Epithelial cell of esophagus (primary cell): ENCODE results near the gene CNBD2.

Experiments used
- DNase-seq: peaks from one replicate; pipeline ENCODE4 v3.0.0; 2010; ENCODE audit warnings: low read depth
- H3K4me3 ChIP-seq: 2 replicates; pipeline ENCODE4 v1.5.1; 2011; ENCODE audit warnings: mild to moderate bottlenecking, low read length, control low read depth
- TF ChIP-seq, protein P1 (sequence below): IDR thresholded peaks from 2 replicates; pipeline ENCODE4 v1.5.1; 2011; ENCODE audit warnings: low read depth, mild to moderate bottlenecking, low read length, control low read depth, inconsistent platforms; ENCODE audit not compliant: insufficient read depth; ENCODE audit errors: missing control alignments

Gene CNBD2

DNA sequence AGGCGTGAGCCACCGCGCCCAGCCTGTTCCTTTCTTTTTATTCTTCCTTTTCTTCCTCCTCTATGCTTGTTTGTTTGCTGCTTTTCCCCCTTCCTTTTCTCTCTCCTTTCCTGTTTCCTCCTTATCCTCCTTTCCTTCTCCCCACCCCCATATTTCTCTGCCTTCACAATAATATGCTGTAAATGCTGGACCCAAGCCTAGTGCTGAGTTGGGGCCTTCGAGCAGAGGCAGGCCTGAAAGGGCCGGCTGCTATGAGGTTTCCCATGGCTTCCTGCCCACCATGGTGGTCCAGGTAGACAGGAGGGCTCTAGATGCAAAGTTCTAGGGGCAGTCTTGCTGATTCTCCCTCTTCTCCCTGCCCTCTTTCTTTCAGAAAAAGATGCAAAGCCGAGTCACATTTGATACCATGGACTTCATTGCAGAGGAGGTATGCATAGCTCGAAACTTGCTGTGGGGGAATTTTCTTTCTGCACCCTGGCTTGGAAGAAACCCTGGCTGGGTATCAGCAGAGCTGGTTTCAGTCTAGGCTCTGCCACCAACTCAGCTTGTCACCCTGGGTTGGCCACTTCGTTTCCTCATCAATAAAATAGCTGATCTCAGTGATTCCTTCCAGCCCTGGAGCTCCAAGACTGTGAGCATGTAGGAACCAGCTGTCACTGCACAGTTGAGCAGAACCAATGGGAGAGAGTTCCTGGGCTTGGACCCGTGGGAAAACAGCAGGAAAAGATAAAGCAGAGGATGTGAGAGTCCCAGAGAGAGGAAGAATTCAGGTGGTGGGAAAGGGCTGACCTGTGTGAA lies 7.4 kb downstream of the CNBD2 start:
- H3K4me3 ChIP-seq = no peak overlapping the region
- DNase-seq = no peak
- TF ChIP-seq, protein P1, sequence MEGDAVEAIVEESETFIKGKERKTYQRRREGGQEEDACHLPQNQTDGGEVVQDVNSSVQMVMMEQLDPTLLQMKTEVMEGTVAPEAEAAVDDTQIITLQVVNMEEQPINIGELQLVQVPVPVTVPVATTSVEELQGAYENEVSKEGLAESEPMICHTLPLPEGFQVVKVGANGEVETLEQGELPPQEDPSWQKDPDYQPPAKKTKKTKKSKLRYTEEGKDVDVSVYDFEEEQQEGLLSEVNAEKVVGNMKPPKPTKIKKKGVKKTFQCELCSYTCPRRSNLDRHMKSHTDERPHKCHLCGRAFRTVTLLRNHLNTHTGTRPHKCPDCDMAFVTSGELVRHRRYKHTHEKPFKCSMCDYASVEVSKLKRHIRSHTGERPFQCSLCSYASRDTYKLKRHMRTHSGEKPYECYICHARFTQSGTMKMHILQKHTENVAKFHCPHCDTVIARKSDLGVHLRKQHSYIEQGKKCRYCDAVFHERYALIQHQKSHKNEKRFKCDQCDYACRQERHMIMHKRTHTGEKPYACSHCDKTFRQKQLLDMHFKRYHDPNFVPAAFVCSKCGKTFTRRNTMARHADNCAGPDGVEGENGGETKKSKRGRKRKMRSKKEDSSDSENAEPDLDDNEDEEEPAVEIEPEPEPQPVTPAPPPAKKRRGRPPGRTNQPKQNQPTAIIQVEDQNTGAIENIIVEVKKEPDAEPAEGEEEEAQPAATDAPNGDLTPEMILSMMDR = no peak

DNA sequence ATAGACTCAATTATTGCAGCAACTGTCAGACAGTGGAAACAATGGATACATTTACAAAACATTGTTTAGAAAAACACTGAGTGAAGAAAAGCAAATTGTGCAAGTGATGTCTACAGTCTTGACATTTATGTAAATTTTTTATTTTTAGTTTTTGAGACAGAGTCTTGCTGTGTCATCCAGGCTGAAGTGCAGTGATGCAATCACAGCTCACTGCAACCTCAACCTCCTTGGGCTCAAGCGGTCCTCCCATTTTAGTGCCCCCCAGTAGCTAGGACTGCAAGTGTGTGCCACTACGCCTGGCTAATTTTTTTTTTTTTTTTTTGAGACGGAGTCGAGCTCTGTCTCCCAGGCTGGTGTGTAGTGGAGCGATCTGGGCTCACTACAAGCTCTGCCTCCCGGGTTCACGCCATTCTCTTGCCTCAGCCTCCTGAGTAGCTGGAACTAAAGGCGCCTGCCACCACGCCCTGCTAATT lies 9.7 kb downstream of the CNBD2 start:
- peak; percentile 25 for DNase-seq
- H3K4me3 ChIP-seq = no peak overlapping the region
- TF ChIP-seq, protein P1 = no peak

DNA sequence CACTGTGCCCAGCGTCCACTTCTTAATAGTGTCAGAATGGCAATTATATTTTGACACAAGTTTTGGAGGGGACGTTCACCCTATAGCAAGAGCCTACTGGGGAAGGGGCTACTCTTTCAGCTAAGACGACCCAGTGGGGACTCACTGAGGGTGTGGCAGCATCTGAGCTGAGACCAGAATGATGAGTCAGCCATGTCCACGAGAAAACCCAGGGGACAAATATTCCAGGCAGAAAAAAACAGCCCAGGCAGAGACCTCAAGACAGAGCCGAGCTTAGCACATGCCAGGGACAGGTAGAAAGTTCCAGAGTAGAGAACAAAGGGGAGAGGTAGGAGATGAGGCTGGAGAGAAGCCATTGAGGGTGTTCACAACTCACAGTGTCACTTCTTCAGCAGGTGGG lies 11.2 kb downstream of the CNBD2 start:
- TF ChIP-seq, protein P1 = no peak

DNA sequence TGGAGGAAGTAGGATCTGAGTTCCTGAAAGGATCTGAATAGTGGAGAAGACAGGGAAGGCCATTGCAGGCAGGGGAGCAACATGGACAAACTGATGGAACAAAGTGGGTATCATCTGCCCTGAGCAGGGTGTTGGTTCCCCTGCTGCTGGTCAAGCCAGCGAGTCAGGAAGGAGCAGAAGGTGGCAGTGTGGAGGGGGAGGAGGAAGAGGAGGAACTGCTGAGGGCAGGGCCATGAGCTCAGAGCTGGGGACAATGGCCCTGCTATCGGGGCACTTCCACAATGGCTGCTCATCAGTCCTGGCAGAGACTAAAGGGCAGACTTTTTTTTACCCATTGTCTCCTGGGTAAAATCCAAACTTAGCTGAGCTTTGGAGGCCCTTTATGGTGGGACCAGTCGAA lies 13.6 kb downstream of the CNBD2 start:
- no peak overlapping the region for H3K4me3 ChIP-seq
- no peak for DNase-seq
- TF ChIP-seq, protein P1 = no peak

More for the DNA sequence above, 11.2 kb downstream of the CNBD2 start:
- DNase-seq = no peak
- no peak overlapping the region for H3K4me3 ChIP-seq

DNA sequence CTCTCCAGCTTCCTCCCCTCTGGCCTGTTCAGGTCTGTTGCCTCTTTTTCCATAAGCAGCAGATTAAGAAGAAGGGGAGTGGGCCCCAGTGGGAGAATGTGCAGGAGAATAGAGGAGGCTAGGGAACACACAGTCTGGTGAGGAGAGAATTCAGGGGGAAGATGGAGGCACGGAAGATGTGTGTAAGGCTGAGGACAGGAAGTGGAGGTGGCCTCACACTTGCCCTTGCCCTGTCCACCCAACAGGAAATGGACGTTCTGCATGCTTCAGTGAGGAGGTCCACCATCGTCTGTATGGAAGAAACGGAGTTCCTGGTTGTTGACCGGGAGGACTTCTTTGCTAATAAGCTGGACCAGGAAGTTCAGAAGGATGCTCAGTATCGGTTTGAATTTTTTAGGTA lies 16.0 kb downstream of the CNBD2 start:
- H3K4me3 ChIP-seq = no peak overlapping the region
- TF ChIP-seq, protein P1 = no peak
- DNase-seq = no peak

DNA sequence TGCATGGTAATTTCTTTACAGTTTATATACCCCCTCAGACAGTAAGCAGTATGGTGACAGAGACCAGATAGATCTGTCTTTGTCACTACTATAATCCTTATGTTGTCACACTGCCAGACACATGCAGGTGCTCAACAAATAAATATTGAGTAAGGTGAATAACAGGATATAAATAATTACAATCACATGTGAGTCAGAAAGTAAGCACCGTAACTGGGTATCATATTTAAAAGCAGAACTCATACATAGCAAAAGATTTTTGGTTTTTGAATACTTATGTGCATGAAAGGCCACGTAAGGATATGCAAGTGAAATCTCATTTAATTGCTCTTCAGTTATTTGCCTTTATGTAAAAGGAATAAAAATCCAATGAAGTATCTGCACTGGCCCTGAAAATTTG lies 17.4 kb downstream of the CNBD2 start:
- no peak overlapping the region for H3K4me3 ChIP-seq
- DNase-seq = no peak
- TF ChIP-seq, protein P1 = no peak
